Endodermal cell (in vitro differentiated cells): ENCODE data around the gene GABRB1. TPM values are rescaled to one million over a fixed set of nuclear protein-coding genes. Genes with fewer than 3 reads are reported as not detected.

Experiments
- DNase-seq: peaks from one replicate; pipeline ENCODE4 v3.0.0-alpha.2; 2017
- H3K27ac ChIP-seq: 2 replicates; pipeline ENCODE4 v1.5.1; 2013; ENCODE audit warnings: mild to moderate bottlenecking, low read depth, low read length, moderate library complexity
- H3K27me3 ChIP-seq: 2 replicates; pipeline ENCODE4 v1.6.1; 2013; ENCODE audit warnings: mild to moderate bottlenecking, low read length, moderate library complexity; ENCODE audit not compliant: insufficient read depth, control insufficient read depth, poor library complexity, severe bottlenecking
- H3K36me3 ChIP-seq: 2 replicates; pipeline ENCODE4 v1.7.0; 2013; ENCODE audit warnings: mild to moderate bottlenecking, low read length, moderate library complexity; ENCODE audit not compliant: control insufficient read depth, insufficient read depth
- H3K4me1 ChIP-seq: one replicate; pipeline ENCODE4 v1.7.0; 2013; ENCODE audit warnings: low read length; ENCODE audit not compliant: control insufficient read depth, insufficient read depth
- H3K4me3 ChIP-seq: 2 replicates; pipeline ENCODE4 v1.5.1; 2013; ENCODE audit warnings: mild to moderate bottlenecking, low read length, moderate library complexity
- H3K9ac ChIP-seq: 2 replicates; pipeline ENCODE4 v1.6.1; 2013; ENCODE audit warnings: mild to moderate bottlenecking, low read length, moderate library complexity; ENCODE audit not compliant: poor library complexity, severe bottlenecking; ENCODE audit errors: extremely low read depth
- H3K9me3 ChIP-seq: 2 replicates; pipeline ENCODE4 v1.6.1; 2013; ENCODE audit warnings: mild to moderate bottlenecking, low read length, moderate library complexity; ENCODE audit not compliant: control insufficient read depth
- H3K27ac Mint-ChIP-seq: 2 replicates; pipeline ENCODE4 v1.8.0; 2020; ENCODE audit warnings: mixed read lengths
- H3K27me3 Mint-ChIP-seq: 2 replicates; pipeline ENCODE4 v1.8.0; 2021; ENCODE audit warnings: mild to moderate bottlenecking, mixed read lengths; ENCODE audit not compliant: insufficient read depth
- H3K36me3 Mint-ChIP-seq: 2 replicates; pipeline ENCODE4 v1.8.0; 2020; ENCODE audit warnings: low read depth, mixed read lengths
- H3K4me1 Mint-ChIP-seq: 2 replicates; pipeline ENCODE4 v1.8.0; 2020; ENCODE audit warnings: mixed read lengths
- H3K4me3 Mint-ChIP-seq: 2 replicates; pipeline ENCODE4 v1.8.0; 2020; ENCODE audit warnings: mild to moderate bottlenecking, moderate library complexity, mixed read lengths
- H3K9me3 Mint-ChIP-seq: 2 replicates; pipeline ENCODE4 v1.8.0; 2020; ENCODE audit warnings: mild to moderate bottlenecking, mixed read lengths
- WGBS, 2 experiments: methylation state at CpG; one replicate each; pipeline versions ENCODE4 v1.1.5 to v1.1.7; 2013; ENCODE audit warnings: missing lambda C conversion rate in 2 of 2, mixed read lengths in 1 of 2; ENCODE audit not compliant: insufficient coverage in 1 of 2, insufficient read length in 1 of 2; 5-methylcytosine and 5-hydroxymethylcytosine counted together
- total RNA-seq, 2 donors: library from RNA; stranded (reverse); fragmentation: NEBNext Ultra II Directional in 1 of 2; extraction: Animal tissue kit (Norgen Biotek cat#: 25700) in 1 of 2; gene quantifications; 2 replicates in 1 of 2; 3 replicates in 1 of 2; pipeline ENCODE4 v1.2.1, GENCODE V29; 2021
- TF ChIP-seq, protein P1 (sequence below): fragments of 200-600 bp; sonication (generic); conservative IDR thresholded peaks from 2 replicates; pipeline ENCODE4 v1.5.0; 2021; ENCODE audit warnings: antibody characterized with exemption, mild to moderate bottlenecking

GABRB1 gene
- total RNA-seq, 2 donors from 2014 or later = not detected

GRCh38 chr4:47381172-47381571, 349.8 kb downstream of the GABRB1 start:
- 95 to 96% methylated on average over 3 of the region's 3 CpGs for WGBS, 2 experiments
- DNase-seq = no peak
- TF ChIP-seq, protein P1, sequence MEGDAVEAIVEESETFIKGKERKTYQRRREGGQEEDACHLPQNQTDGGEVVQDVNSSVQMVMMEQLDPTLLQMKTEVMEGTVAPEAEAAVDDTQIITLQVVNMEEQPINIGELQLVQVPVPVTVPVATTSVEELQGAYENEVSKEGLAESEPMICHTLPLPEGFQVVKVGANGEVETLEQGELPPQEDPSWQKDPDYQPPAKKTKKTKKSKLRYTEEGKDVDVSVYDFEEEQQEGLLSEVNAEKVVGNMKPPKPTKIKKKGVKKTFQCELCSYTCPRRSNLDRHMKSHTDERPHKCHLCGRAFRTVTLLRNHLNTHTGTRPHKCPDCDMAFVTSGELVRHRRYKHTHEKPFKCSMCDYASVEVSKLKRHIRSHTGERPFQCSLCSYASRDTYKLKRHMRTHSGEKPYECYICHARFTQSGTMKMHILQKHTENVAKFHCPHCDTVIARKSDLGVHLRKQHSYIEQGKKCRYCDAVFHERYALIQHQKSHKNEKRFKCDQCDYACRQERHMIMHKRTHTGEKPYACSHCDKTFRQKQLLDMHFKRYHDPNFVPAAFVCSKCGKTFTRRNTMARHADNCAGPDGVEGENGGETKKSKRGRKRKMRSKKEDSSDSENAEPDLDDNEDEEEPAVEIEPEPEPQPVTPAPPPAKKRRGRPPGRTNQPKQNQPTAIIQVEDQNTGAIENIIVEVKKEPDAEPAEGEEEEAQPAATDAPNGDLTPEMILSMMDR = no peak
- Mint-ChIP-seq H3K27ac (no peak overlapping the region), H3K27me3 (no peaks in the 10 kb centered on the region), H3K4me3 (no peak overlapping the region), H3K36me3 (no peaks in the 10 kb centered on the region), H3K9me3 (peaks cover 5% of the 10 kb centered on the region), H3K4me1 (no peaks in the 10 kb centered on the region)
- Histone ChIP-seq H3K27me3 (no peaks in the 10 kb centered on the region), H3K36me3 (no peaks in the 10 kb centered on the region), H3K9ac (no peak overlapping the region), H3K4me3 (no peak overlapping the region), H3K9me3 (no peaks in the 10 kb centered on the region), H3K27ac (no peak overlapping the region), H3K4me1 (no peaks in the 10 kb centered on the region)

- Histone ChIP-seq H3K4me1 (no peaks in the 10 kb centered on the region), H3K27ac (no peak overlapping the region), H3K9ac (no peak overlapping the region), H3K9me3 (no peaks in the 10 kb centered on the region), H3K36me3 (no peaks in the 10 kb centered on the region), H3K4me3 (no peak overlapping the region), H3K27me3 (no peaks in the 10 kb centered on the region)
- TF ChIP-seq, protein P1 = no peak
- H3K27ac Mint-ChIP-seq = no peak overlapping the region
- WGBS, 2 experiments = 82 to 88% methylated on average over 2 of the region's 2 CpGs
- H3K9me3 Mint-ChIP-seq = no peaks in the 10 kb centered on the region
- H3K4me3 Mint-ChIP-seq = no peak overlapping the region
- no peak for DNase-seq
- H3K27me3 Mint-ChIP-seq = no peaks in the 10 kb centered on the region
- H3K4me1 Mint-ChIP-seq = no peaks in the 10 kb centered on the region
- no peaks in the 10 kb centered on the region for H3K36me3 Mint-ChIP-seq
Measured at GRCh38 chr4:47382846-47383360, 351.5 kb downstream of the GABRB1 start.

GRCh38 chr4:47383829-47384427, 352.6 kb downstream of the GABRB1 start:
- Mint-ChIP-seq H3K4me3 (no peak overlapping the region), H3K27ac (no peak overlapping the region), H3K4me1 (no peaks in the 10 kb centered on the region), H3K27me3 (no peaks in the 10 kb centered on the region), H3K36me3 (no peaks in the 10 kb centered on the region), H3K9me3 (no peaks in the 10 kb centered on the region)
- no peaks in the 10 kb centered on the region for H3K4me1 ChIP-seq
- no peak overlapping the region for H3K27ac ChIP-seq
- 20% methylated on average over 4 of the region's 4 CpGs; no CpG with 5 or more reads in 1 of the 2 experiments for WGBS, 2 experiments
- no peaks in the 10 kb centered on the region for H3K36me3 ChIP-seq
- TF ChIP-seq, protein P1 = peak; percentile 83
- no peaks in the 10 kb centered on the region for H3K27me3 ChIP-seq
- DNase-seq = no peak
- no peak overlapping the region for H3K9ac ChIP-seq
- H3K4me3 ChIP-seq = no peak overlapping the region
- no peaks in the 10 kb centered on the region for H3K9me3 ChIP-seq
